Type B pancreatic cell (in vitro differentiated cells): ENCODE data around the gene GABPB1. TPM values are rescaled to one million over a fixed set of nuclear protein-coding genes. Genes with fewer than 3 reads are reported as not detected.

Experiments used
- DNase-seq: peaks from one replicate; pipeline ENCODE4 v3.0.0; 2021; ENCODE audit warnings: mixed read lengths; ENCODE audit not compliant: unreplicated experiment; ENCODE audit errors: extremely low spot score
- H3K27ac Mint-ChIP-seq: 2 replicates; pipeline ENCODE4 v1.8.0; 2021; ENCODE audit warnings: mild to moderate bottlenecking, mixed read lengths
- H3K27me3 Mint-ChIP-seq: 2 replicates; pipeline ENCODE4 v1.8.0; 2021; ENCODE audit warnings: mixed read lengths
- H3K36me3 Mint-ChIP-seq: 2 replicates; pipeline ENCODE4 v1.8.0; 2021; ENCODE audit warnings: mixed read lengths
- H3K4me1 Mint-ChIP-seq: one replicate; pipeline ENCODE4 v1.8.0; 2021; ENCODE audit warnings: mixed read lengths; ENCODE audit not compliant: unreplicated experiment
- H3K4me3 Mint-ChIP-seq: 2 replicates; pipeline ENCODE4 v1.8.0; 2021; ENCODE audit warnings: mild to moderate bottlenecking, mixed read lengths
- H3K9me3 Mint-ChIP-seq: 2 replicates; pipeline ENCODE4 v1.8.0; 2021; ENCODE audit warnings: mixed read lengths
- total RNA-seq: library from RNA; stranded (reverse); gene quantifications from 2 replicates; pipeline ENCODE4 v1.2.1, GENCODE V29; 2021; ENCODE audit warnings: low replicate concordance
- TF ChIP-seq, protein P1 (sequence below): fragments of 200-600 bp; sonication (generic); conservative IDR thresholded peaks from 2 replicates; pipeline ENCODE4 v1.5.0; 2021; ENCODE audit warnings: antibody characterized with exemption, mild to moderate bottlenecking

GABPB1 gene
- total RNA-seq, 1 donor from 2014 or later, result 27.8 TPM

DNA sequence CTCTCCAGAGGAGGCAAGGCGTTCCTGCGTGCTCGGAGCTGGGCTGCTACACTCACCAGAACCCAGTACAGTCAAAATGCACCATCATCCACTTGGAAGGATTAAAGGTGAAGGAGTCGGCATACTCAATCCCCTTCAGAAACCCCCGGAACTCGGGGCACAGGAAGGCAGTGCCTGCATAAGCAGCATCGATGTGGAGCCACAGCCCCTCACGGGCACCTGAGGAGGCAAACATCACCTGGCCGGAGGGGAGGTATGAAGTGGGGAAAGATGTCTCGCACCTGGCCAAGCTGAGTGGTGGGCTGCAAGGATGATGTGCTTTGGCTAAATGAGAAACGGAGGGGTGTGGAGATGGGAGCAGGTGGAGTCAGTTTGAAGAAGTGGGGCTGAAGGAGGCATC is 102.4 kb downstream of the GABPB1 start:
- no peak overlapping the region for H3K4me3 Mint-ChIP-seq
- H3K27ac Mint-ChIP-seq, result no peak overlapping the region
- peaks cover 8% of the 10 kb centered on the region for H3K9me3 Mint-ChIP-seq
- TF ChIP-seq, protein P1, sequence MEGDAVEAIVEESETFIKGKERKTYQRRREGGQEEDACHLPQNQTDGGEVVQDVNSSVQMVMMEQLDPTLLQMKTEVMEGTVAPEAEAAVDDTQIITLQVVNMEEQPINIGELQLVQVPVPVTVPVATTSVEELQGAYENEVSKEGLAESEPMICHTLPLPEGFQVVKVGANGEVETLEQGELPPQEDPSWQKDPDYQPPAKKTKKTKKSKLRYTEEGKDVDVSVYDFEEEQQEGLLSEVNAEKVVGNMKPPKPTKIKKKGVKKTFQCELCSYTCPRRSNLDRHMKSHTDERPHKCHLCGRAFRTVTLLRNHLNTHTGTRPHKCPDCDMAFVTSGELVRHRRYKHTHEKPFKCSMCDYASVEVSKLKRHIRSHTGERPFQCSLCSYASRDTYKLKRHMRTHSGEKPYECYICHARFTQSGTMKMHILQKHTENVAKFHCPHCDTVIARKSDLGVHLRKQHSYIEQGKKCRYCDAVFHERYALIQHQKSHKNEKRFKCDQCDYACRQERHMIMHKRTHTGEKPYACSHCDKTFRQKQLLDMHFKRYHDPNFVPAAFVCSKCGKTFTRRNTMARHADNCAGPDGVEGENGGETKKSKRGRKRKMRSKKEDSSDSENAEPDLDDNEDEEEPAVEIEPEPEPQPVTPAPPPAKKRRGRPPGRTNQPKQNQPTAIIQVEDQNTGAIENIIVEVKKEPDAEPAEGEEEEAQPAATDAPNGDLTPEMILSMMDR, result no peak
- peaks cover 18% of the 10 kb centered on the region for H3K4me1 Mint-ChIP-seq
- H3K36me3 Mint-ChIP-seq, result no peaks in the 10 kb centered on the region
- H3K27me3 Mint-ChIP-seq, result peaks cover 3% of the 10 kb centered on the region
- DNase-seq, result no peak

DNA sequence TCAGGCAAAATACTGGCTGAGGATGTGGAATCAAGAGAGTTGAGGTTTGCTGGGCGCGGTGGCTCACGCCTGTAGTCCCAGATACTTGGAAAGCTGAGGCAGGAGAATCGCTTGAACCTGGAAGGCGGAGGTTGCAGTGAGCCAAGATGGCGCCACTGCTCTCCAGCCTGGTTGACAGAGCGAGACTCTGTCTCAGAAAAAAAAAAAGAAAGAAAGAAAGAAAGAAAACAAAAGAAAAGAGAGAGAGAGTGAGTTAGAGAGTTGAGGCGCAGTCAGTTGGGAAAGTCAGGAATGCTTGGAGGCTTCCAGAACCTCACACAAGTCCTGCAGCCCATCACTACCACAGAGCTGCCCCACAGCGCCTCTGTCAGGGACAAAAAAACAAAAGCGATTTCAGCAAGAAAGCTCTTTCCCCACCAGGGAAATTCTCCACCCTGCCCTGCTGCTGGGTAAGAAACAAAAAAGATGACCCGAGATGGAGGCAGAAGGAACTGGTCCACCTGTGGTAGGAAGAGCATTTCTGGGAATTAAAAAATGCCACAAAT is 103.3 kb downstream of the GABPB1 start:
- peaks cover 4% of the 10 kb centered on the region for H3K9me3 Mint-ChIP-seq
- peaks cover 3% of the 10 kb centered on the region for H3K27me3 Mint-ChIP-seq
- H3K4me3 Mint-ChIP-seq, result no peak overlapping the region
- TF ChIP-seq, protein P1, result no peak
- DNase-seq, result no peak
- no peak overlapping the region for H3K27ac Mint-ChIP-seq
- H3K36me3 Mint-ChIP-seq, result no peaks in the 10 kb centered on the region
- H3K4me1 Mint-ChIP-seq, result peaks cover 18% of the 10 kb centered on the region

- Mint-ChIP-seq H3K4me3 (no peak overlapping the region), H3K4me1 (peaks cover 18% of the 10 kb centered on the region), H3K27ac (no peak overlapping the region), H3K9me3 (peaks cover 4% of the 10 kb centered on the region), H3K36me3 (no peaks in the 10 kb centered on the region), H3K27me3 (peaks cover 3% of the 10 kb centered on the region)
- TF ChIP-seq, protein P1, result no peak
- DNase-seq, result no peak
These were observed 104.1 kb downstream of the GABPB1 start for GRCh38 chr15:50250760-50251394.

DNA sequence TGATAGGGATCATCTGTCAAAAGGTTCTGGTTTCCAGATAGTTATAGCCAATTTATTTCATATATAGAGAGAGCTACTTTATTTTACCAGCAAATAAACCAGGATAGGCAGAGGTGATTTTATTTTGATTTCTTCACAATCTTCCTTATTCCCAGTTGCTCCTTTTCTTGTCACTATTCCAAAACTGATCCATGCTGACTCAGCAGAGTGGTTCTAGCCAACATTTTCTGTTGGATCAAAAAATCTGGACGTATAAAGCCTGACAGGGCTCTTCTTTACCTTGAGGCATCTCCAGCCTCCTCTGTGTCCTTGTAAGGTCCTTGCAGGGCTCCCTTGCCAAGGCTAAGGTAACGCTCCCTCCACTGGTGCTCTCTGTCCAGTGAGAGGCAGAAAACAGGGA is 105.3 kb downstream of the GABPB1 start:
- Mint-ChIP-seq H3K27me3 (peaks cover 3% of the 10 kb centered on the region), H3K27ac (no peak overlapping the region), H3K36me3 (no peaks in the 10 kb centered on the region), H3K4me1 (peaks cover 18% of the 10 kb centered on the region), H3K9me3 (peaks cover 4% of the 10 kb centered on the region), H3K4me3 (no peak overlapping the region)
- DNase-seq, result no peak
- TF ChIP-seq, protein P1, result no peak

GRCh38 chr15:50248994-50249582 is 105.9 kb downstream of the GABPB1 start:
- no peak overlapping the region for H3K27ac Mint-ChIP-seq
- H3K9me3 Mint-ChIP-seq, result peaks cover 4% of the 10 kb centered on the region
- H3K27me3 Mint-ChIP-seq, result peaks cover 3% of the 10 kb centered on the region
- no peak overlapping the region for H3K4me3 Mint-ChIP-seq
- TF ChIP-seq, protein P1, result no peak
- H3K36me3 Mint-ChIP-seq, result no peaks in the 10 kb centered on the region
- peaks cover 18% of the 10 kb centered on the region for H3K4me1 Mint-ChIP-seq
- no peak for DNase-seq
